Measurements from ENCODE around the gene CD52. TPM values are rescaled to one million over a fixed set of nuclear protein-coding genes. Genes with fewer than 3 reads are reported as not detected.

Gene CD52
- total RNA-seq, 1 experiment from 2014 or later, result 2.0 TPM

GRCh38 chr1:26290882-26291261, 26.9 kb upstream of the CD52 start (continued):
- TF ChIP-seq ZBTB33 (IDR thresholded peaks at IDR 0.05; ENCODE audit: extremely low read depth, insufficient replicate concordance, low read length) (no peak), ZNF274 (IDR thresholded peaks at IDR 0.05; ENCODE audit: low read depth, low read length) (no peak), TCF7L2 (IDR thresholded peaks at IDR 0.05; ENCODE audit: borderline replicate concordance, extremely low read depth, insufficient read depth, insufficient read length) (no peak), CBX3 (IDR thresholded peaks at IDR 0.05; ENCODE audit: low read depth) (no peak)

- ChIA-PET POLR2A (no interaction called here), RAD21 (ENCODE audit: low non-redundant PET in 1 of 2, low total read pairs in 2 of 2, uncharacterized antibody in 2 of 2, unreplicated experiment in 2 of 2) (no interaction called here), CTCF (interaction anchor here (1.5 kb wide), 1 partner anchor 16 kb away, joined by 3 read pairs; no protein-coding TSS in a partner anchor)
- H3K9me2 ChIP-seq (ENCODE audit: insufficient read depth), result no peaks in the 10 kb centered on the region
- H3K9me3 ChIP-seq (ENCODE audit: control insufficient read depth in 1 of 2, insufficient read depth in 1 of 2, low read depth in 1 of 2, low read length in 2 of 2), result no peaks in the 10 kb centered on the region
- ATAC-seq (no peak), DNase-seq (ENCODE audit: low read depth, low spot score) (no peak)
- H4K20me1 ChIP-seq (ENCODE audit: insufficient read depth), result no peaks in the 10 kb centered on the region
- no TSS peak for BruUV-seq (replicated peaks)
- H3K9ac ChIP-seq (ENCODE audit: low read length), result no peak overlapping the region
- no peaks in the 10 kb centered on the region for H3K79me2 ChIP-seq (ENCODE audit: insufficient read depth, low read length)
- H3K4me1 ChIP-seq (ENCODE audit: control insufficient read depth in 1 of 2, insufficient read depth in 2 of 2, low read length in 2 of 2), result peaks cover 0 to 6% of the 10 kb centered on the region in 2 experiments; a peak in 2 of 4 replicates
- H3K36me3 ChIP-seq (ENCODE audit: control insufficient read depth in 1 of 2, insufficient read depth in 2 of 2, low read length in 2 of 2), result 0 out of 4 replicates have a peak, but pooled peaks cover 0 to 3% of the 10 kb centered on the region in 2 experiments
- H3K4me2 ChIP-seq (ENCODE audit: low read length), result no peak overlapping the region
- no peaks in the 10 kb centered on the region for H3K27me3 ChIP-seq (ENCODE audit: insufficient read depth, low read length)
- intact Hi-C loops (cut with micrococcal nuclease), result no loop called here
- H3K27ac ChIP-seq (ENCODE audit: low read depth, low read length), result no peak overlapping the region
- H3K4me3 ChIP-seq (replicated peaks in 1 of 2; ENCODE audit: low read depth in 1 of 2, low read length in 2 of 2), result no peak overlapping the region
- TF ChIP-seq CEBPB (IDR thresholded peaks at IDR 0.05; ENCODE audit: low read depth) (no peak), JUND (IDR thresholded peaks at IDR 0.05) (no peak), ZBTB33 (IDR thresholded peaks at IDR 0.05; ENCODE audit: extremely low read depth, insufficient replicate concordance, low read length) (no peak), EZH2 (IDR thresholded peaks at IDR 0.05) (no peak), SIN3A (IDR thresholded peaks at IDR 0.05; ENCODE audit: low read depth) (no peak), EGR1 (IDR thresholded peaks at IDR 0.05; ENCODE audit: low read depth) (no peak), ZNF274 (IDR thresholded peaks at IDR 0.05; ENCODE audit: low read depth, low read length) (no peak), RAD21 (IDR thresholded peaks at IDR 0.05; ENCODE audit: low read depth) (no peak), POLR2AphosphoS5 (IDR thresholded peaks at IDR 0.05; ENCODE audit: low read depth, low read length) (no peak), SRF (IDR thresholded peaks at IDR 0.05; ENCODE audit: low read depth) (no peak), CTCF (IDR thresholded peaks at IDR 0.05 in 2 of 3, conservative IDR thresholded peaks at IDR 0.05 in 1 of 3; ENCODE audit: borderline replicate concordance in 1 of 3, insufficient read depth in 1 of 3, low read depth in 2 of 3, low read length in 2 of 3) (no peak), EZH2phosphoT487 (IDR thresholded peaks at IDR 0.05; ENCODE audit: borderline replicate concordance) (no peak), FOSL1 (IDR thresholded peaks at IDR 0.05; ENCODE audit: low read depth) (no peak), YY1 (IDR thresholded peaks at IDR 0.05; ENCODE audit: extremely low read depth, insufficient replicate concordance, low read depth, low read length) (no peak), ZFX (IDR thresholded peaks at IDR 0.05) (no peak)
- no peak overlapping the region for H2AFZ ChIP-seq (ENCODE audit: low read depth, low read length, poor library complexity, severe bottlenecking)
Measured at GRCh38 chr1:26291433-26291832, 26.3 kb upstream of the CD52 start.
